GM12878 (cell line): ENCODE data around the gene PTPRN2. TPM values are rescaled to one million over a fixed set of nuclear protein-coding genes. Genes with fewer than 3 reads are reported as not detected.
"Not testable (repeated sequence)": the region's sequence is repeated elsewhere in the genome, so short reads cannot be mapped to it uniquely, and the experiment has no call there.

ENCODE experiments used
- ATAC-seq: fragments of 200-7000 bp; cut with Tn5 transposase; 3 replicates; pipeline ENCODE4 v1.9.1; 2020; ENCODE audit warnings: mild to moderate bottlenecking, moderate library complexity
- BruUV-seq: library from RNA; stranded (reverse); fragments of 400-500 nt; replicated peaks from 2 replicates; lab custom pipeline; 2021; lab: Mats Ljungman, UMichigan
- CTCF ChIA-PET: fragments of 300-600 bp; sonication (Branson Sonifier 250); formaldehyde crosslinking; extraction: SDS; loops from one replicate; lab custom pipeline; 2021; ENCODE audit warnings: inconsistent platforms; lab: Yijun Ruan, JAX
- POLR2A ChIA-PET: fragments of 350-600 bp; formaldehyde crosslinking; extraction: SDS; loops from one replicate; lab custom pipeline; 2021; ENCODE audit warnings: inconsistent platforms; lab: Charles Lee
- RAD21 ChIA-PET: fragments of 300-600 bp; sonication (Branson Sonifier 250); formaldehyde crosslinking; loops from one replicate; lab custom pipeline; 2023; ENCODE audit warnings: antibody characterized with exemption; ENCODE audit not compliant: unreplicated experiment; lab: Charles Lee
- SMC1A ChIA-PET: fragments of 300-600 bp; sonication (Branson Sonifier 250); formaldehyde crosslinking; loops from one replicate; lab custom pipeline; 2023; ENCODE audit not compliant: unreplicated experiment, uncharacterized antibody; lab: Charles Lee
- DNase-seq: peaks from one replicate; pipeline ENCODE4 v3.0.0-alpha.2; 2011; ENCODE audit warnings: low read depth, low spot score
- FAIRE-seq: peaks from 3 replicates; lab custom pipeline; 2011; peaks lifted over from hg19 to GRCh38; lab: Jason Lieb, UNC
- H2AFZ ChIP-seq: 2 replicates; pipeline ENCODE4 v1.6.0; 2011; ENCODE audit warnings: low read depth, low read length, control low read depth; ENCODE audit not compliant: control insufficient read depth
- H3K27ac ChIP-seq: 2 replicates; pipeline ENCODE4 v1.5.1; 2011; ENCODE audit warnings: control low read depth; ENCODE audit not compliant: control insufficient read depth, insufficient read depth
- H3K27me3 ChIP-seq, 2 experiments: replicated peaks in 1 of 2; 2 replicates each; pipeline versions ENCODE4 v1.6.0 to v1.6.1; 2011; ENCODE audit warnings: low read length in 1 of 2; ENCODE audit not compliant: control insufficient read depth in 2 of 2, insufficient read depth in 2 of 2
- H3K36me3 ChIP-seq, 2 experiments: 2 replicates each; pipeline ENCODE4 v1.5.1; 2011; ENCODE audit warnings: low read length in 1 of 2; ENCODE audit not compliant: control insufficient read depth in 2 of 2, insufficient read depth in 2 of 2
- H3K4me1 ChIP-seq: 2 replicates; pipeline ENCODE4 v1.6.1; 2011; ENCODE audit warnings: mild to moderate bottlenecking, low read length, moderate library complexity, mixed read lengths; ENCODE audit not compliant: control insufficient read depth, insufficient read depth
- H3K4me2 ChIP-seq: 2 replicates; pipeline ENCODE4 v1.6.0; 2011; ENCODE audit warnings: control low read depth; ENCODE audit not compliant: control insufficient read depth, insufficient read depth
- H3K4me3 ChIP-seq: fragments of 200-600 bp; sonication (generic); 2 replicates; pipeline ENCODE4 v1.5.1; 2016
- H3K79me2 ChIP-seq: 2 replicates; pipeline ENCODE4 v1.6.0; 2011; ENCODE audit warnings: low read length; ENCODE audit not compliant: control insufficient read depth, insufficient read depth
- H3K9ac ChIP-seq: 2 replicates; pipeline ENCODE4 v1.8.0; 2011; ENCODE audit warnings: low read length, control low read depth, mixed read lengths; ENCODE audit not compliant: control insufficient read depth, insufficient read depth
- H3K9me3 ChIP-seq: replicated peaks from 3 replicates; pipeline ENCODE4 v1.5.1; 2011; ENCODE audit warnings: mild to moderate bottlenecking, low read length; ENCODE audit not compliant: control insufficient read depth, insufficient read depth
- H4K20me1 ChIP-seq: 2 replicates; pipeline ENCODE4 v1.6.0; 2011; ENCODE audit not compliant: control insufficient read depth, insufficient read depth
- CBX5 ChIP-seq: sonication (generic); IDR thresholded peaks from 2 replicates; pipeline ENCODE4 v1.6.1; 2016; ENCODE audit warnings: low read depth, moderate library complexity, mild to moderate bottlenecking, inconsistent platforms
- CHD1 ChIP-seq: IDR thresholded peaks from 2 replicates; pipeline ENCODE4 v1.6.1; 2012; ENCODE audit warnings: low read depth, low read length, improper control_type of control experiment
- ESRRA ChIP-seq: IDR thresholded peaks from 2 replicates; pipeline ENCODE4 v1.6.1; 2012; ENCODE audit warnings: mild to moderate bottlenecking, low read length, improper control_type of control experiment
- NR2C2 ChIP-seq: IDR thresholded peaks from 2 replicates; pipeline ENCODE4 v1.6.1; 2011; ENCODE audit warnings: borderline replicate concordance, low read depth; ENCODE audit not compliant: control insufficient read depth, insufficient read length
- RB1 ChIP-seq: fragments of 450-650 bp; formaldehyde crosslinking; IDR thresholded peaks from 2 replicates; pipeline ENCODE4 v1.6.1; 2017; ENCODE audit warnings: mild to moderate bottlenecking, borderline replicate concordance
- SMAD1 ChIP-seq: fragments of 450-650 bp; IDR thresholded peaks from 2 replicates; pipeline ENCODE4 v1.6.1; 2018; ENCODE audit warnings: mild to moderate bottlenecking, low read depth; ENCODE audit not compliant: partially characterized antibody
- SMARCA5 ChIP-seq: fragments of 450-650 bp; IDR thresholded peaks from 2 replicates; pipeline ENCODE4 v1.6.1; 2017; ENCODE audit warnings: mild to moderate bottlenecking
- ZNF384 ChIP-seq: IDR thresholded peaks from 2 replicates; pipeline ENCODE4 v1.6.1; 2012; ENCODE audit warnings: low read depth, mild to moderate bottlenecking, low read length, improper control_type of control experiment, borderline replicate concordance
- WGBS: methylation state at CpG from one replicate; pipeline ENCODE4 v1.1.6; 2016; ENCODE audit warnings: low lambda C conversion rate; ENCODE audit not compliant: insufficient replicate concordance, insufficient coverage; ENCODE audit errors: missing lambda C conversion rate; 5-methylcytosine and 5-hydroxymethylcytosine counted together
- in situ Hi-C: fragments of 300-500 bp; cut with MboI; formaldehyde crosslinking; loops from 9 replicates; pipeline ENCODE4 v1.14.3; 2018; ENCODE audit warnings: mixed read lengths
- intact Hi-C: fragments of 100-400 bp; cut with micrococcal nuclease; formaldehyde crosslinking; loops from one replicate; pipeline ENCODE4 v1.14.2; 2022; ENCODE audit not compliant: unreplicated experiment
- polyA plus RNA-seq, 11 experiments: library from polyadenylated mRNA; depleted of rRNA in 4 of 11; unstranded in 6 of 11; stranded (reverse) in 5 of 11; fragments of >200 nt; fragmentation: Nextera tagmentation in 4 of 11; fragmentation: Illumina TruSeq in 1 of 11; extraction: Ambion mirVana in 4 of 11; extraction: Trizol in 1 of 11; gene quantifications; 1 replicate in 1 of 11; 2 replicates in 10 of 11; pipeline versions ENCODE4 v1.2.1 to v1.2.3, GENCODE V29; 2011 to 2016; ENCODE audit warnings: inconsistent platforms in 2 of 11, missing spikeins in 2 of 11, low read depth in 1 of 11
- total RNA-seq, 4 experiments: library from RNA; depleted of rRNA in 3 of 4; stranded (reverse); fragments of >200 nt in 3 of 4; fragmentation: Illumina TruSeq in 1 of 4; extraction: Trizol in 1 of 4; gene quantifications; 2 replicates each; pipeline versions ENCODE4 v1.2.1 to v1.2.3, GENCODE V29; 2013 to 2021
- TF ChIP-seq, protein P1 (sequence below): fragments of 450-650 bp; IDR thresholded peaks from 2 replicates; pipeline ENCODE4 v1.6.1; 2017; ENCODE audit warnings: mild to moderate bottlenecking, low read depth, inconsistent platforms; ENCODE audit not compliant: poor library complexity, severe bottlenecking

PTPRN2 gene
- total and polyA plus RNA-seq, 10 of the 15 experiments (the other 5 are each of a cell fraction or from before 2014, with no cell fraction given): 5.4 TPM; not detected in 9

DNA sequence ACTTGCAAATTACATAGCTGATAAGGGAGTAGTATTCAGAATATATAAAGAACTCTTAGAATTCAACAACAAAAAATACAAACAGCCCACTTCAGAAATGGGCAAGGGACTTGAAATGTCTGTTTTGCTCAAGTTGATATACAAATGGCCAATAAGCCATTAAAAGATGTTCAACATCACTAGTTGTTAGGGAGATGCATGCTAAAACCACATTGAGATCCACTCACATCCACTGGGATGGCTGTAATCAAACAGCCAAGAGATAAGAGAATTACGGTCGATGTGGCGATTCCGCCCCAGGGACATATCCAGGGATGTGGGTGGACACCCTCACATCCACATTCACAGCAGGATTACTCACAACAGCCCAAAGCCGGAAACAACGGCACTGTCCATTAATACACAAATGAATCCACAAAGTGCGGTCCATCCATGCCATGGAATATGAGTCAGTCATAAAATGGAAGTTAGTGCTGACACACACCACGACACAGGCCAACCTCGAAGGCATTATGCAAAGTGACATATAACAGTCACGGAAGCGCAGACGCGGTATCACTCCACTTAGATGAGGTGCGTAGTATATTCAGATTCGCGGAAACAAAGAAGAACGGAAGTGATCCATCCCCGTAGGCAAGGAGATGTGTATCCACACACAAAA, 1023.0 kb downstream of the PTPRN2 start (continued):
- no peak for TF ChIP-seq ESRRA
- no peak for TF ChIP-seq CHD1
- TF ChIP-seq, protein P1, sequence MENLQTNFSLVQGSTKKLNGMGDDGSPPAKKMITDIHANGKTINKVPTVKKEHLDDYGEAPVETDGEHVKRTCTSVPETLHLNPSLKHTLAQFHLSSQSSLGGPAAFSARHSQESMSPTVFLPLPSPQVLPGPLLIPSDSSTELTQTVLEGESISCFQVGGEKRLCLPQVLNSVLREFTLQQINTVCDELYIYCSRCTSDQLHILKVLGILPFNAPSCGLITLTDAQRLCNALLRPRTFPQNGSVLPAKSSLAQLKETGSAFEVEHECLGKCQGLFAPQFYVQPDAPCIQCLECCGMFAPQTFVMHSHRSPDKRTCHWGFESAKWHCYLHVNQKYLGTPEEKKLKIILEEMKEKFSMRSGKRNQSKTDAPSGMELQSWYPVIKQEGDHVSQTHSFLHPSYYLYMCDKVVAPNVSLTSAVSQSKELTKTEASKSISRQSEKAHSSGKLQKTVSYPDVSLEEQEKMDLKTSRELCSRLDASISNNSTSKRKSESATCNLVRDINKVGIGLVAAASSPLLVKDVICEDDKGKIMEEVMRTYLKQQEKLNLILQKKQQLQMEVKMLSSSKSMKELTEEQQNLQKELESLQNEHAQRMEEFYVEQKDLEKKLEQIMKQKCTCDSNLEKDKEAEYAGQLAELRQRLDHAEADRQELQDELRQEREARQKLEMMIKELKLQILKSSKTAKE: no peak
- TF ChIP-seq CBX5: no peak
- TF ChIP-seq NR2C2: no peak
- no peak for TF ChIP-seq RB1
- TF ChIP-seq SMAD1: no peak
- TF ChIP-seq SMARCA5: no peak
- TF ChIP-seq ZNF384: no peak
- TF ChIP-seq, all 136 proteins: peak for 0

DNA sequence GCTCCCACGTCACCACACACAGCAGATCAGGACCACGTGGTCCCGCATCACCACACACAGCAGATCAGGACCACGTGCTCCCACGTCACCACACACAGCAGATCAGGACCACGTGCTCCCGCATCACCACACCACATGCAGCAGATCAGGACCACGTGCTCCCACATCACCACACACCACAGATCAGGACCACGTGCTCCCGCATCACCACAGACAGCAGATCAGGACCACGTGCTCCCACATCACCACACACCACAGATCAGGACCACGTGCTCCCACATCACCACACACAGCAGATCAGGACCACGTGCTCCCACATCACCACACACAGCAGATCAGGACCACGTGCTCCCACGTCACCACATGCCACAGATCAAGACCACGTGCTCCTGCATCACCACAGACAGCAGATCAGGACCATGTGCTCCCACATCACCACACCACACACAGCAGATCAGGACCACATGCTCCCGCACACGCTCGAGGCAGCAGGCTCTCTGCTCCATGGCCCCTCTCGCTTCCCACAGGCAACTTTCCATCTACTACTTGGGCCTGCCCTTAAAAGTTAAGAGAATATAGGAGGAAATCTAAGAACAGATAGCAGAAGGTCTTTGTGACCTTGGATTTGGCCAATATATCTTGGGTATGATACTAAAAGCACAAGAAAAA, 1024.0 kb downstream of the PTPRN2 start:
- BruUV-seq, H4K20me1 ChIP-seq, ATAC-seq, intact Hi-C loops, SMC1A ChIA-PET, POLR2A ChIA-PET, H3K9ac ChIP-seq, H2AFZ ChIP-seq, CTCF ChIA-PET, H3K27me3 ChIP-seq, H3K36me3 ChIP-seq, RAD21 ChIA-PET, H3K4me3 ChIP-seq, H3K27ac ChIP-seq, in situ Hi-C loops, H3K79me2 ChIP-seq, H3K9me3 ChIP-seq, H3K4me1 ChIP-seq, DNase-seq, H3K4me2 ChIP-seq, FAIRE-seq: not testable (repeated sequence)
- WGBS: 54% methylated on average over 19 of the region's 20 CpGs

GRCh38 chr7:157562522-157563398, 1024.9 kb downstream of the PTPRN2 start:
- H3K9ac ChIP-seq, H3K27me3 ChIP-seq, BruUV-seq, H3K36me3 ChIP-seq, H3K4me2 ChIP-seq, H3K4me1 ChIP-seq, H3K9me3 ChIP-seq, H4K20me1 ChIP-seq, CTCF ChIA-PET, ATAC-seq, H3K27ac ChIP-seq, FAIRE-seq, in situ Hi-C loops, RAD21 ChIA-PET, H3K79me2 ChIP-seq, SMC1A ChIA-PET, H3K4me3 ChIP-seq, DNase-seq, POLR2A ChIA-PET, intact Hi-C loops, H2AFZ ChIP-seq: not testable (repeated sequence)
- WGBS: 69% methylated on average over 29 of the region's 44 CpGs
